GM12878 (cell line): ENCODE measurements around the gene ZNF32. TPM values are rescaled to one million over a fixed set of nuclear protein-coding genes. Genes with fewer than 3 reads are reported as not detected.

Experiments used
- ATAC-seq: fragments of 200-7000 bp; cut with Tn5 transposase; 3 replicates; pipeline ENCODE4 v1.9.1; 2020; ENCODE audit warnings: mild to moderate bottlenecking, moderate library complexity
- BruUV-seq: library from RNA; stranded (reverse); fragments of 400-500 nt; replicated peaks from 2 replicates; lab custom pipeline; 2021; lab: Mats Ljungman, UMichigan
- CTCF ChIA-PET: fragments of 300-600 bp; sonication (Branson Sonifier 250); formaldehyde crosslinking; extraction: SDS; loops from one replicate; lab custom pipeline; 2021; ENCODE audit warnings: inconsistent platforms; lab: Yijun Ruan, JAX
- POLR2A ChIA-PET: fragments of 350-600 bp; formaldehyde crosslinking; extraction: SDS; loops from one replicate; lab custom pipeline; 2021; ENCODE audit warnings: inconsistent platforms; lab: Charles Lee
- RAD21 ChIA-PET: fragments of 300-600 bp; sonication (Branson Sonifier 250); formaldehyde crosslinking; loops from one replicate; lab custom pipeline; 2023; ENCODE audit warnings: antibody characterized with exemption; ENCODE audit not compliant: unreplicated experiment; lab: Charles Lee
- SMC1A ChIA-PET: fragments of 300-600 bp; sonication (Branson Sonifier 250); formaldehyde crosslinking; loops from one replicate; lab custom pipeline; 2023; ENCODE audit not compliant: unreplicated experiment, uncharacterized antibody; lab: Charles Lee
- DNase-seq: peaks from one replicate; pipeline ENCODE4 v3.0.0-alpha.2; 2011; ENCODE audit warnings: low read depth, low spot score
- FAIRE-seq: peaks from 3 replicates; lab custom pipeline; 2011; peaks lifted over from hg19 to GRCh38; lab: Jason Lieb, UNC
- H2AFZ ChIP-seq: 2 replicates; pipeline ENCODE4 v1.6.0; 2011; ENCODE audit warnings: low read depth, low read length, control low read depth; ENCODE audit not compliant: control insufficient read depth
- H3K27ac ChIP-seq: 2 replicates; pipeline ENCODE4 v1.5.1; 2011; ENCODE audit warnings: control low read depth; ENCODE audit not compliant: control insufficient read depth, insufficient read depth
- H3K27me3 ChIP-seq, 2 experiments: replicated peaks in 1 of 2; 2 replicates each; pipeline versions ENCODE4 v1.6.0 to v1.6.1; 2011; ENCODE audit warnings: low read length in 1 of 2; ENCODE audit not compliant: control insufficient read depth in 2 of 2, insufficient read depth in 2 of 2
- H3K36me3 ChIP-seq, 2 experiments: 2 replicates each; pipeline ENCODE4 v1.5.1; 2011; ENCODE audit warnings: low read length in 1 of 2; ENCODE audit not compliant: control insufficient read depth in 2 of 2, insufficient read depth in 2 of 2
- H3K4me1 ChIP-seq: 2 replicates; pipeline ENCODE4 v1.6.1; 2011; ENCODE audit warnings: mild to moderate bottlenecking, low read length, moderate library complexity, mixed read lengths; ENCODE audit not compliant: control insufficient read depth, insufficient read depth
- H3K4me2 ChIP-seq: 2 replicates; pipeline ENCODE4 v1.6.0; 2011; ENCODE audit warnings: control low read depth; ENCODE audit not compliant: control insufficient read depth, insufficient read depth
- H3K4me3 ChIP-seq: fragments of 200-600 bp; sonication (generic); 2 replicates; pipeline ENCODE4 v1.5.1; 2016
- H3K79me2 ChIP-seq: 2 replicates; pipeline ENCODE4 v1.6.0; 2011; ENCODE audit warnings: low read length; ENCODE audit not compliant: control insufficient read depth, insufficient read depth
- H3K9ac ChIP-seq: 2 replicates; pipeline ENCODE4 v1.8.0; 2011; ENCODE audit warnings: low read length, control low read depth, mixed read lengths; ENCODE audit not compliant: control insufficient read depth, insufficient read depth
- H3K9me3 ChIP-seq: replicated peaks from 3 replicates; pipeline ENCODE4 v1.5.1; 2011; ENCODE audit warnings: mild to moderate bottlenecking, low read length; ENCODE audit not compliant: control insufficient read depth, insufficient read depth
- H4K20me1 ChIP-seq: 2 replicates; pipeline ENCODE4 v1.6.0; 2011; ENCODE audit not compliant: control insufficient read depth, insufficient read depth
- BCL11A ChIP-seq: IDR thresholded peaks from 2 replicates; pipeline ENCODE4 v1.6.1; 2011; ENCODE audit warnings: low read depth, low read length
- CREM ChIP-seq: IDR thresholded peaks from 2 replicates; pipeline ENCODE4 v1.6.1; 2014; ENCODE audit warnings: antibody characterized with exemption, low read depth
- HSF1 ChIP-seq: fragments of 150-350 bp; IDR thresholded peaks from 2 replicates; pipeline ENCODE4 v1.6.1; 2014; ENCODE audit warnings: mild to moderate bottlenecking, low read depth, low read length
- LARP7 ChIP-seq: fragments of 450-650 bp; IDR thresholded peaks from 2 replicates; pipeline ENCODE4 v1.6.1; 2017; ENCODE audit warnings: mild to moderate bottlenecking
- MAX ChIP-seq: IDR thresholded peaks from 2 replicates; pipeline ENCODE4 v1.6.1; 2012; ENCODE audit warnings: low read depth, low read length, improper control_type of control experiment
- MEF2B ChIP-seq: fragments of 450-650 bp; IDR thresholded peaks from 2 replicates; pipeline ENCODE4 v1.6.1; 2018; ENCODE audit warnings: mild to moderate bottlenecking, moderate library complexity; ENCODE audit not compliant: partially characterized antibody, poor library complexity, severe bottlenecking
- MTA3 ChIP-seq: IDR thresholded peaks from 2 replicates; pipeline ENCODE4 v1.6.1; 2012; ENCODE audit warnings: low read length, inconsistent platforms, borderline replicate concordance
- NR2C1 ChIP-seq: fragments of 450-650 bp; IDR thresholded peaks from 2 replicates; pipeline ENCODE4 v1.6.1; 2017; ENCODE audit warnings: antibody characterized with exemption, mild to moderate bottlenecking, moderate library complexity
- POLR2A ChIP-seq: IDR thresholded peaks from 2 replicates; pipeline ENCODE4 v1.6.1; 2011; ENCODE audit warnings: low read depth, mild to moderate bottlenecking, low read length
- POLR2AphosphoS2 ChIP-seq: IDR thresholded peaks from 2 replicates; pipeline ENCODE4 v1.6.1; 2011; ENCODE audit warnings: low read depth, mild to moderate bottlenecking, low read length, improper control_type of control experiment, moderate library complexity
- POLR2AphosphoS5 ChIP-seq: IDR thresholded peaks from 2 replicates; pipeline ENCODE4 v1.6.1; 2011; ENCODE audit warnings: mild to moderate bottlenecking, low read length, inconsistent platforms
- USF1 ChIP-seq: IDR thresholded peaks from 2 replicates; pipeline ENCODE4 v1.6.1; 2011; ENCODE audit warnings: borderline replicate concordance, low read depth, mild to moderate bottlenecking, moderate library complexity, mixed read lengths, low read length; ENCODE audit not compliant: insufficient read depth; ENCODE audit errors: extremely low read length
- YBX1 ChIP-seq: fragments of 450-650 bp; IDR thresholded peaks from 2 replicates; pipeline ENCODE4 v1.6.1; 2016; ENCODE audit warnings: antibody characterized with exemption
- ZNF207 ChIP-seq: fragments of 450-650 bp; IDR thresholded peaks from 2 replicates; pipeline ENCODE4 v1.6.1; 2014; ENCODE audit warnings: antibody characterized with exemption, mild to moderate bottlenecking, borderline replicate concordance
- ZNF217 ChIP-seq: fragments of 450-650 bp; IDR thresholded peaks from 2 replicates; pipeline ENCODE4 v1.6.1; 2017; ENCODE audit warnings: antibody characterized with exemption, mild to moderate bottlenecking
- ZNF592 ChIP-seq: fragments of 450-650 bp; IDR thresholded peaks from 2 replicates; pipeline ENCODE4 v1.6.1; 2017; ENCODE audit warnings: mild to moderate bottlenecking, moderate library complexity
- WGBS: methylation state at CpG from one replicate; pipeline ENCODE4 v1.1.6; 2016; ENCODE audit warnings: low lambda C conversion rate; ENCODE audit not compliant: insufficient replicate concordance, insufficient coverage; ENCODE audit errors: missing lambda C conversion rate; 5-methylcytosine and 5-hydroxymethylcytosine counted together
- in situ Hi-C: fragments of 300-500 bp; cut with MboI; formaldehyde crosslinking; loops from 9 replicates; pipeline ENCODE4 v1.14.3; 2018; ENCODE audit warnings: mixed read lengths
- intact Hi-C: fragments of 100-400 bp; cut with micrococcal nuclease; formaldehyde crosslinking; loops from one replicate; pipeline ENCODE4 v1.14.2; 2022; ENCODE audit not compliant: unreplicated experiment
- polyA plus RNA-seq, 11 experiments: library from polyadenylated mRNA; depleted of rRNA in 4 of 11; unstranded in 6 of 11; stranded (reverse) in 5 of 11; fragments of >200 nt; fragmentation: Nextera tagmentation in 4 of 11; fragmentation: Illumina TruSeq in 1 of 11; extraction: Ambion mirVana in 4 of 11; extraction: Trizol in 1 of 11; gene quantifications; 1 replicate in 1 of 11; 2 replicates in 10 of 11; pipeline versions ENCODE4 v1.2.1 to v1.2.3, GENCODE V29; 2011 to 2016; ENCODE audit warnings: inconsistent platforms in 2 of 11, missing spikeins in 2 of 11, low read depth in 1 of 11
- total RNA-seq, 4 experiments: library from RNA; depleted of rRNA in 3 of 4; stranded (reverse); fragments of >200 nt in 3 of 4; fragmentation: Illumina TruSeq in 1 of 4; extraction: Trizol in 1 of 4; gene quantifications; 2 replicates each; pipeline versions ENCODE4 v1.2.1 to v1.2.3, GENCODE V29; 2013 to 2021

The ZNF32 gene
- total and polyA plus RNA-seq, 10 of the 15 experiments (the other 5 are each of a cell fraction or from before 2014, with no cell fraction given): 1.9 to 23.0 (median 3.4) TPM

DNA sequence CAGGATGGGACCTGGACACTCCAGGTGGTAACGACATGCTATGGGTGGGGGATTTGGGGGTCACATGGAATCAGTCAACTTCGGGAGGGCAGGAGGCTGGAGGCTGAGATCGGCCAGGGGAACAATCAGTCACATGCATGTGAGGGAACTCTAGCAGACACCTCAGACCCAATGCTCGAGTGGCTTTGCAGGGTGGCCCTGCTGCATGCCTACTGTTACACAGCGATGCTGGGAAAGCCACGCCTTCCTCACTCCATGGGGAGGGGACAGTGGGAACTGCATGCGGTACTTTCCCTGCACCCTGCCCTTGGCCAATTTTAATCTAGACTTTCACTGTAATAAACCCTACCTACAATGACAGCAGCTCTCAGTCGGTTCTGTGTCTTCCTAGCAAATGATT lies 6.6 kb upstream of the ZNF32 start (continued):
- TF ChIP-seq ZNF207 (no peak), USF1 (no peak), MTA3 (no peak), CREM (no peak), POLR2AphosphoS2 (no peak), POLR2AphosphoS5 (no peak), POLR2A (no peak), BCL11A (no peak), YBX1 (no peak), HSF1 (no peak)
- TF ChIP-seq, all 136 proteins: peak for 0

DNA sequence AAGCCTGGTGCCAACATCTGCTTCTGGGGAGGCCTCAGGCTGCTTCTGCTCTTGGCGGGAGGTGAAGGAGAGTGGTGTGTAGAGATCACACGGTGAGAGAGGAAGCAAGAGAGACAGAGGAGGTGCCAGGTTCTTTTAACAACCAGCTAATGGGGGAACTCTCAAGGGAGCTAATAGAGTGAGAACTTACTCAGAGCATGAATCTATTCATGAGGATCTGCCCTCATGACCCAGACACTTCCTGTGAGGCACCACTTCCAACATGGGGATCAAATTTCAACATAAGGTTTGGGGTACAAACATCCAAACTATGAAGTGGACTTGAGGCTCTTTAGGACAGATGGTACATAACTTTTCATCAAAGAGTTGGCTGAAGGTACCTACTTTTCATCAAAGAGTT lies 5.1 kb upstream of the ZNF32 start:
- H4K20me1 ChIP-seq: no peaks in the 10 kb centered on the region
- ChIA-PET SMC1A (no interaction called here), POLR2A (no interaction called here)
- H3K4me1 ChIP-seq: no peaks in the 10 kb centered on the region
- intact Hi-C loops: no loop called here
- TF ChIP-seq LARP7 (no peak), ZNF592 (no peak), NR2C1 (no peak), USF1 (no peak), MEF2B (peak; percentile 24), MAX (no peak), ZNF217 (no peak)
- TF ChIP-seq, all 136 proteins: peak for 1
- Histone ChIP-seq H3K27ac (no peak overlapping the region), H3K4me3 (no peak overlapping the region), H3K4me2 (no peak overlapping the region), H3K9ac (no peak overlapping the region), H3K27me3 (0 out of 4 replicates have a peak, but pooled peaks cover 0 to 1% of the 10 kb centered on the region in 2 experiments), H3K9me3 (no peaks in the 10 kb centered on the region; the same call in 2 of the 3 replicates), H3K36me3 (no peaks in the 10 kb centered on the region), H3K79me2 (no peaks in the 10 kb centered on the region), H2AFZ (no peak overlapping the region)
- FAIRE-seq: no peak
- 0% methylated on average over 2 of the region's 2 CpGs for WGBS
- CTCF ChIA-PET: interaction anchor here (0.6 kb wide), 1 partner anchor 104 kb away, joined by 4 read pairs; no protein-coding TSS in a partner anchor
- no peak for DNase-seq
- RAD21 ChIA-PET: no interaction called here
- no peak for ATAC-seq
- in situ Hi-C loops: no loop called here
- BruUV-seq: no TSS peak
